GM18858 (cell line): ENCODE data around the gene GMPR2.

Experiments used
- ATAC-seq: cut with Tn5 transposase; IDR thresholded peaks from one replicate; pipeline ENCODE4 v1.9.1; 2021; ENCODE audit not compliant: unreplicated experiment

GMPR2 gene

GRCh38 chr14:24263848-24264247, 31.1 kb downstream of the GMPR2 start:
- no peak for ATAC-seq

- ATAC-seq: no peak
These were observed 31.6 kb downstream of the GMPR2 start for GRCh38 chr14:24264298-24264697.

GRCh38 chr14:24266344-24267244, 33.9 kb downstream of the GMPR2 start:
- no peak for ATAC-seq

- no peak for ATAC-seq
These were observed 34.8 kb downstream of the GMPR2 start for GRCh38 chr14:24267516-24267915.

DNA sequence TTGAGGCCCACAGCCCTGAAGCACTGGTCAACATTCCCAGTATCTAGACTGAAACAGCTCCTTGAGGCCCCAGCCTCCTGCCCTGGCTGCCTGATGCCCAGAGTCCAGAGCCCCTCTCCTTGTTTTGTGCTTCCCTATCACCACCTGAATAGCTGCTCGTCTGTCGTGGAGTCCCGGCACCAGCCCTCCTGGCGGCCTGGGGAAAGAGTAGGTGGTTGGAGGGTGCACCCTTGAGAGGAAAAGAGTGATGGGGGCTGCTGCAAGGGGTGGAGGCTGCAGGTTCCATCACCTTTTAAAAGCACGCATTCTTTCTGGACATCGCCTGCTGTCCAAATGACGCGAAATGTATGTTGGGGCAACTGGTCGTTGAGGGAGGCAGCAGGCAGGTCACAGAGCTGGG, 35.5 kb downstream of the GMPR2 start:
- no peak for ATAC-seq

DNA sequence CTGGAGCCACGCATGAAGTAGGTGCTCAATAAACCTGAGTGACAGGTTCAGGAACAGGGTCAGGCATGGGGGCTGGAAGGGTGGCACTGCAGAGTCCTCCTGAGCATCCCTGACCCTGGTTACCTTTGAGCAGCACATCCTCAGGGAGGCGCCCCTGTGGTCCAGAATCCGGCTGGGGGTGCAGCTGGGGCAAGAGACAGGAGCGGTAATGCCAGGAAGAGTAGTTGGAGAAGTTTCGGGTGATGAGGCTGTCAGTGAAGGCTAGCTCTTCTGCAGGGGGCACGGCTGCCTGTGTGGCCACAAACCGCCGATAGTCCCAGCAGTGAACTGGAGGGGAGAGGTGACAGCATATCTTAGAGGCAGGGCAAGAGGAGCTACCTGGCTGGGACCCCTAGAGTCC, 36.6 kb downstream of the GMPR2 start:
- no peak for ATAC-seq

DNA sequence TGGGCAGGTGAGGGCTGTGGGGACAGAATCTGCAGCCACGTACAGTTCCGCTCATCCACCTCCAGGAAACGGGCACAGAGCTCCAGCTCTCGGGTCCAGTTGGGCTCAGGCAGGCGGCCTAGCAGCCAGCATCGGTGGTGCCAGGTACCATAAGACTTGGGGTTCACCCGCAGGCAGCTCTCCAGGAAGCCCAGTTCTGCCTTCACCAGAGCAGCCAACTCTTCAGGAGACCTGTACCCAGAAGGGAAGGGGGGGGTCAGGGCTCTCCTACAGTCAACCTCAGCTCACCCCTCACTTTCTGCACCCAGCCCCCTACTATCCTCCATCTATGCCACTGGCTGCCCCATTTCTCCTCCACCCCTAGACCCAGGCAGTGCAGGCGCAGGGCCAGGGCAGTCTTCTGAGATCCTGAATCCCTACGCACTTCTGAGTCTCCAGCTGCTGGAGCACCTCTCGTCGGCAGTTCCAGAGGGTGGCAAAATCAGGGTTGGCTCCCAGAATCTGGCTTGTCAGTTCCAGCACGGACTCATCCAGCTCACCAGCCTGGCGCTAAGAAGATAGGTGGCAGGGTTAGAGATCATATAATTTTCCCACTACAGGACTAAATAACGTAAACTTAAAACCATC, 37.3 kb downstream of the GMPR2 start:
- no peak for ATAC-seq

DNA sequence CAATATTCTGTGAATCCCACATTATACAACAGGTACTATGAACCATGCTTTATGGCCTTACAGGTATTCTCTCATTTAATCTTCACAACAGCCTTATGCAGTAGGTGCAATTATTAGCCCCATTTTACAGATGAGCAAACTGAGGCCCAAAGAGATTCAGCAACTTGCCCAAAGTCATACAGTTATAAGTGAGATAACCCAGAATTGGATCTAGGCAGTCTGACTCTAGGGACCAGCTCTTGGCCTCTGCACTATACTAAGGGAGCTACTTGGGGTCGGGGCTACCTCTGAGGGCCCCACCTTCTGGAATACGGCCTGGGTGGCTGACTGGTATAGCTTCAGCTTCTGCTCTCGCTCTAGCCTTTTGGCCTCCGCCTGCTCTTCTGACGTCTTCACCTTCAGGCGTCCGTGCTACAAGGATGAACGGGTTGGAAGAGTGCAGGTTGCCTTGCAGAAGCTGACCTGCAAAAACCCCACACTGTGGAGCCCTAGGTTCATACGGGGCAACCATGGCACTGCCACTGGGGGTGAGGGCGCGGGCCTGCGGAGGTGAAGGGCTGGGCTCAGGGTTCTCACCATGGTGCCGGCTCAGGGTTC, 37.9 kb downstream of the GMPR2 start:
- ATAC-seq: no peak

DNA sequence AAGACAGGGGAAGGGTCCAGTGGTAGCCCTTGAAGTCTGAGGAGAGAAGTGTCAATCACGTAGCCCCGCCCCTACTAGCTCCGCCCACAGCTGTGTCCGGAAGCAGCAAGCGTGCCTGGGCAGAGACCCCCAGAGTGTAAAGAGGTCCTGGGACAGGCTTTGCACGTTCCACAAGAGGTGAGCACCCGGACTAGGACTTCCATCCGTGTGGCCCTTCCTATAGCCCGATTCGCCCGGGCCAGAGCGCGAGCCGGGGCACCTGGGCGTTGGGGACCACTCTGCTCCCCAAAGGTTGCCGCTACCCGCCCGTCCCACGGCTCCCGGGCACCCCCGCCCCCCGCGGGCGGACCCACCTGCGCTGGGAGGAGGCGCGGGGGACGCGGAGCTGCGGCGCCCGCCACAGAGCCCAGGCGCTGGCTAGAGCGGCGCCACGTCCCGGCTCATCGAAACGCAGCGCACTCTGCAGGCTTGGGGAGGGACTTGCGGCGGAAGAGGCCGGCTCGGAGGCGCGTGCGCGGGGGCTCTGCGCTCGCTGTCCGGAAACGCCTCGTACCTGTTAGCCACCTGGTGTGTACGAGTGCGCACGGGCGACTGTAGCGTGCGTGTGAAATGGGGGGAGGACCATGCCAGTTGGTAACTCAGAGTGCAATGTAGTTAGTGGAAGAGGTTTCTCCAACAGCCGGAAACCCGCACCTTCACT, 38.6 kb downstream of the GMPR2 start, which contains the start of gene RABGGTA:
TSS of gene RABGGTA (minus strand) at position 464 of the 700 bp plus-strand sequence. CDS start 482 bp downstream, outside the sequence.
- ATAC-seq: peak; percentile 71

DNA sequence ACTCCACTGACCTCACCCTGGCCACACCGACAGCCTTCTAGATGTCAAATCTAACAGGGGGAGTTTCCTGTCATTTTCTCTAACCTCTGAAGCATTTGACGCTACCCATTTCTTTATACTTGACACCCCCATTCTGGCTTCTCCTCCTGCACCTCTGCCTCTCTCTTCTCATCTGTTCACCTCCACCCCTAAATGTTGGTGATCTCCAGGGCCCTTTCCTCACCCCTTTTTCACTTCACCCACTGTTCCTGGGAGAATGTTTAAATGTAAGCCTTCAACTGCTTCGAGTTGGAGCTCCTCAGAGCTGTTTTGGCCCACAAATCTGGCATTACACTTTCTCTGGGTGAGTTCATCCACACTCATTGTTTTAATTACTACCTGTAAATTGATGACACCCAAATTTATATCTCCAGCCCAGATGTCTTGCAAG, 39.1 kb downstream of the GMPR2 start:
- ATAC-seq: no peak

GRCh38 chr14:24272467-24272866, 39.7 kb downstream of the GMPR2 start:
- no peak for ATAC-seq

DNA sequence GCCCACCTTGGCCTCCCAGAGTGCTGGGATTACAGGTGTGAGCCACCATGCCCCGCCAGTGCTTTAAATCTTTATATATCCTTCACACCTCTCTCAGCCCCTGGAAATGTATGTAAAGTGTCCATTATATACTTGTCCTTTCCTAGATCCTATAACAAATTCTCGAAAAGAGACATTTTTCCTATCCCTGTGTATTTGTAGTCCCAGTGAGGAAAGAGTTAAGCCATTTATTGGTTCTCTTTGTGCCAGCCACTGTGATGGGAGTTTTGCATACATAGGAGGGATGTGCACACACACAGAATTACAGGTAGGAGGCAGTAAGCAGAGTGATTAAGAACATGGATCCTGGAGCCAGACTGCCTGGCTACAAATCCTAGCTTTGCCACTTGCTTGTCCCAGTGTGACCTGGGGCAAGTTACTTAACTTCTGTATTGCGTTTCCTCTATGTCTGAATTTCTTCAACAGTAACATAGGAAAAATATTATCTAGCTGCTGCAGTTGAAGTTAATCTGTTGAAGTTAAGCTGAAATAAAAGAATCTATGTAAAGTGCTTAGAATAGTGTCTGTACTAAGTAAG, 40.8 kb downstream of the GMPR2 start:
- ATAC-seq: no peak

GRCh38 chr14:24274101-24274543, 41.4 kb downstream of the GMPR2 start:
- peak; percentile 64 for ATAC-seq

DNA sequence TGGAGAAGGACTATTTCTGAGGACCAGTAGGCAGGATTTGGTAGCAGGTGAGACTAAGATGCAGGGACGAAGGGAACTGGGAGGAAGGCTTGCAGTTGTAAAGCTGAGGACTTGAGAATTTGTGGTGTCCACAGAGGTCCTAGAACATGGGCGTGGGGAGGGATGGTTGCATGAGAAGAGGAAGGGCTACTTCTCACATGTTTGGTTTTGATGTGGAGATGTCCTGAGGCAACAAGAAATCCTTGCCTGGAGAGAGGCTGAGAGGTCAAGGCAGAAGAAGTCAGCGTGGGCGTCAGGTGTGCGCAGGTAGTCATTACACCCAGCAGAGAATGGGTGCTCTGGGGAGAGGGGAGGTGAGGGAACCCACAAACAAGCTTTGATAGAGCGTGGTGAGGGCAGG, 44.3 kb downstream of the GMPR2 start:
- ATAC-seq: no peak

DNA sequence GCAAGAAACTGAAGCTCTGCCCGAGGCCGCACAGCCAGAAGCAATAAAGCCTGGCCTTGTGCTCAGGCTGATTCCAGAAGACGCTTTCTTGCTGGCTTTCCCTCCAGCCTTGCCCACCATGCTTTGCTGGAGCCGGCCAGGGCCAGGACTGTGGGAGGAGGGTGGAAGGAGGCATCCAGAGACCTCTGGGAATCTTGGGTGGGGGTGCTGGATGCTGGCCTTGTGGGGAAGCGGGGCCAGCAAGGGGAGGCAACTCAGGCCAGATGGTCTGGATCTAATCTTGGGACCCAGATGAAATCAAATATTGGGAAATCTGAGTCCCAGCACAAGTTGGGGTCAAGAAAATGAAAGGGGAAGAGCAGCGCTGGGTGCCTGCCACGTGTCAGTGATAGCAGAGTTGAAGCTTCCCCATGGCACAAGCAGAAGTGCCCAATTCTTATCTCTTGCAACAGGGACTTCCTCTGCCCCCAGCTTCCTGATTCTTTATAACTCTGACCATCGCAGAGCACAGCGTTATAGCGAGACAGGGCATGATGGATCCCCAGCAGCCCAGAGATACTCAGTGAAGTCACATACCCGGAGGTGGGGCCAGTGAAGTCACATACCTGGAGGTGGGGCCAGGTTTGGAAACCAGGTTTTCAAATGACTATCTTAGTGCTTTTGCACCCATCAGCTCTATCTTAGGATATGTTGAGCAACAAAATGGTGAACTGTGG, 45.0 kb downstream of the GMPR2 start:
- ATAC-seq: no peak

DNA sequence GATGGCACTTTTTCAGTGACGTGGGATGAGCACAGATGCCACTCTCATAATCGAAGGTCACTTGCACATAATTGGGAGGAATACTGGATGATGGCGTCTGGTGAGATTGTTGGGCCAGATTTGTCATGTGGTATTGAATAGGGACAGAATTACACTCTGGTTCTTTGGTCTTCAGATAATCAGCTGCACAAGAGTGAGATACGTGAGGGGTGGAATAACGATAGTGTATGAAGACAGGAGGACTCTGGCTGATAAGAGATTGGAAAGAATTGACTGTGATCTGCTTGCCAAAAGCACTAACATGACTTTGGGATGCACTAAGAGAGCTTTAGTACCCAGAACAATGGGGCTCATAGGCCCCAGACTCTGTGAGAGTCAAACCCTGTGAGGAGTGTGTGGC, 45.7 kb downstream of the GMPR2 start:
- ATAC-seq: no peak

- peak; percentile 64 for ATAC-seq
These were observed 46.8 kb downstream of the GMPR2 start for GRCh38 chr14:24279301-24280186.

- ATAC-seq: no peak
These were observed 48.2 kb downstream of the GMPR2 start for GRCh38 chr14:24280797-24281460.

GRCh38 chr14:24281636-24282035, 48.9 kb downstream of the GMPR2 start:
- no peak for ATAC-seq
